ENCODE measurements around the gene LPP.

LPP gene

DNA sequence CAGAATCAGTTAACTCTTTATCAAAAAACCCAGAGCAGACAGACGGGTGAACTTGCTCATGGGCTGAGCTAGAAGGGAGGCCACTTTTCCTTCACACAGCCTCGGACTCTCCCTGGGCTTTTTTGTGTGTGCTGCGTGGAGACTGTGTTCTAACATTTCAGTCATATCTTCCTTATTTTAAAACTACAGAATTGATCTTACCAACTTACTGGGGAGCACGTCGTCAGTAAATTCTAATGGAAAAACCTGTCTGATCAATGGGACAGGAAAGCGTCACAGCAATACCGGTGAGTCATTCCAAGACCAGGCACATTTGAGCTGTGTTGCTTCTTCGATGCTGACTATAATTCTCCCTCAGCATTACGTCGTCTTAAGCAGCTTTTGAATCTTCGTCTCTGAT is 145.1 kb downstream of the LPP start:
- no peak for DNase-seq (ENCODE audit: low read depth in 2 of 2)

GRCh38 chr3:188299708-188300107 is 145.8 kb downstream of the LPP start:
- no peak for DNase-seq (ENCODE audit: low read depth in 2 of 2)

DNA sequence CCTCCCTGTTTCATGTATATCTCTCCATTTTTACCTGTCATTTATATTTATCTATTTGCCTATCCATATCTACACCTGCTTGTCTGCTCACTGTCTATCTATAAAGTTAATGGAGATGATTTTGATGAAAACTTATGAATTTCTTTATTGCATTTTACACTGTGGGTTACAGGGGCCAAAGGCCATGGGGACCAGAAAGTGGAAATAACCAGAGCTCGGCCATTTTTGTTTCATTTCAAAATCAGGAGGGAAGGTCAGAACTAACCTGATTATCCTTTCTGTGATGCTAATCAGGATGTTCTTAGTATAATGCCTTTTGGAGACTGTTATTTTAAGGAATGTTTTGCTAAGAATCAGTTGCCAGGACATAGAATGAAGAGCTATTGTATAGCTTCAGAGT is 147.2 kb downstream of the LPP start:
- DNase-seq (ENCODE audit: low read depth in 2 of 2): no peak

GRCh38 chr3:188303286-188303799 is 149.4 kb downstream of the LPP start:
- no peak for DNase-seq (ENCODE audit: low read depth in 2 of 2)

- DNase-seq (ENCODE audit: low read depth in 2 of 2): no peak
These were observed 149.9 kb downstream of the LPP start for GRCh38 chr3:188303823-188304222.

DNA sequence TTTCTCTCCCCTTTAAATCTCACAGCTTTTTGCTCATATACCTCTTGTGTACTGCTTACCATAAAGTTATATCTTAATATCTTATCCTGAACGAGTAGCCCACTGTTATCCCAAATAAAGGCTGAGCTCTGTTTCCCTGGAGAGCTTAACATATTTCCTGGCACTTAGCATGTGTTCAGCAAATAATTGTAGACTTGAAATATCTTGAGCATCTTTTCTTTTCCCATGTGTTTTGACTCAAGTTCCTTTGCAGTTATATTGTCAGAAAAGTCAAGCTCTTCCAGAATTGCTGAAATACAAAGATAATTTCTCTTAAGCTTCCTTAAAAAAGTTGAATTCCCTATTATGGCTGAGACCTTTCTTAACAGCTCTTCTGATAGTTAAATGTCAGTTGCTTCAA is 150.5 kb downstream of the LPP start:
- no peak for DNase-seq (ENCODE audit: low read depth in 2 of 2)

DNA sequence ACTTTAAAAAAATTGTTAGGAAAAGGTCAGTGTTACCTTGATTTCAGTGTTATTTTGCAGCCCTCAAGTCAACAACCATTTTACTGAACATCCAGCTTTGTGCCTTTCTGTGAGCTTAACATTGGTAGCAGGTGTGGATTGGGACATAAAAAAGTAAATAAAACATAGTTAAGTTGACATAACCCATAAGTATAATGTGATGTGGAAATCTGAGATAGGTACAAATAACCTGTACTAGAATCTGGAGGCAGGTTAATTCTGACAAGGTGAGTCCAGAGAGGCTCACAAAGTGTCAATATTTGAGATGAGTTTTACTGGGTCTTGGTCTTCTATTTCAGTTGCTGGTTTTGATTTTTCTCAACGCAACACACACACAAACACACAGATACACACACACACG is 151.3 kb downstream of the LPP start:
- DNase-seq (ENCODE audit: low read depth in 2 of 2): no peak

DNA sequence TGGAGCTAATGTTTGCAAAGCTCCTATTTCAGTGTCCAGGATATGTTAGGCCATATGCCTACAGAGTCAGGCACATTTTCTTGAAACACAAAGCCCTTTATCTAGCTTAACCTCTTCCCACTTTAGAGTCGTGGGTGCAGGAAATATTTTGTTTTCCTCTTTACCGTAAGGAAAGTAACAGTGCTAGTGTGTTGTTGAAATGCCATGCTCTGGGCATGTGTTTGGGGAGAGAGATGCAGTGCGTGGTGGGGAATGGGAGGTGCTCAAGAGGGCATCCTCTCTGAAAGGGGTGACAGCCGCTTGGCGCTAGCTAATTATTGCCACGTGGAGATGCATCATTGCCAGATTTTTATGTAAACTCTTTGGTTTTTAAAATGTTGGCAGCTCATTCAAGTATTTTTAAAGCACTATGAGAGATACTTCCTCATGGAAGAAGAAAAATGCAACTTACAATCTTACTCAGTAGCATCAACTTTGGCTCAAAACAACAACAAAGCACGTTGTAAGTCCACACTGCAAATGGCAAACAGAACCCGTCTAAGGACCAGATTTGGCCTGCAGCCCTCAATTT is 152.6 kb downstream of the LPP start:
- DNase-seq (ENCODE audit: low read depth in 2 of 2): no peak

- DNase-seq (ENCODE audit: low read depth in 2 of 2): no peak
These were observed 155.7 kb downstream of the LPP start for GRCh38 chr3:188309437-188310269.

GRCh38 chr3:188310270-188310710 is 156.3 kb downstream of the LPP start:
- DNase-seq (ENCODE audit: low read depth in 2 of 2): peak in 1 of 2 experiments; percentile 50

- DNase-seq (ENCODE audit: low read depth in 2 of 2): no peak
These were observed 161.6 kb downstream of the LPP start for GRCh38 chr3:188315553-188315952.

- no peak for DNase-seq (ENCODE audit: low read depth in 2 of 2)
These were observed 162.2 kb downstream of the LPP start for GRCh38 chr3:188316021-188316722.

- no peak for DNase-seq (ENCODE audit: low read depth in 2 of 2)
These were observed 162.7 kb downstream of the LPP start for GRCh38 chr3:188316723-188317070.

DNA sequence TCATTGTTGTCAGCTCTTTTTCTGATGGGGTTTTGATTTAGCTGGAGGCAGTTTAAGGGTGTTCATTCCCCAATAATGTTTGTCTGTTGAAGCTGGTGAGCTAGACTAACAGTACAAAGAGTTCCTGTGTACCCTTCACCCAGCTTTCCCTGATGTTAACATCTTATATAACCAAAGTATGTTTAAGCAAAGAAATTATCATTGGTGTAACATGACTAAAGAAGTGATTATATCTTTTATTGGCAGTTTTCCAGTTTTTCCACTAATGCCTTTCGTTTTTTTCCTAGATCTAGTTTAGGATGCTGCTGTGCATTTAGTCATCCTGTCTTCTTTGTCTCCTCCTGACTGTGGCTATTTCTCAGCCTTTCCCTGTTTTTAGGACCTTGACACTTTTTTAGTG is 165.6 kb downstream of the LPP start:
- peak in 1 of 2 experiments; percentile 27 for DNase-seq (ENCODE audit: low read depth in 2 of 2)

DNA sequence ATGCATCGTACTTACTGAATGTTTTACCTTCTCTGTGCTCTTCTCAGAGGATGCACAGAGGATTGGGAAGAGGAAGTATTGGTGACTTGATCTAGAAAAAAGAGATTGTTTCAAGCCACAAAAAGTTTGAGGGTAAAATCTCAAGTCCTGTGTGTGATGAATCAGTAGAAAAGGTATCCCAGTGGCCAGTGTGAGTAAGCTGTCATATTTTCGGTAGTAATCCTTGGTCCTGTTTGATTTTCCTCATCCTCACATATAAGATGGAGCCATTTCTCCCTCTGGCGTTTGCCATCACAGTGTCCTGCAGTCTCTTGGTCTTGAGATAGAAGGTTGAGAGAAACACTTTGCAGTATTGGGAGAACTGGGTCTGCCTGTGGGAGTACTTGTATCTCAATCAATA is 166.8 kb downstream of the LPP start:
- DNase-seq (ENCODE audit: low read depth in 2 of 2): peak in 1 of 2 experiments; percentile 36

DNA sequence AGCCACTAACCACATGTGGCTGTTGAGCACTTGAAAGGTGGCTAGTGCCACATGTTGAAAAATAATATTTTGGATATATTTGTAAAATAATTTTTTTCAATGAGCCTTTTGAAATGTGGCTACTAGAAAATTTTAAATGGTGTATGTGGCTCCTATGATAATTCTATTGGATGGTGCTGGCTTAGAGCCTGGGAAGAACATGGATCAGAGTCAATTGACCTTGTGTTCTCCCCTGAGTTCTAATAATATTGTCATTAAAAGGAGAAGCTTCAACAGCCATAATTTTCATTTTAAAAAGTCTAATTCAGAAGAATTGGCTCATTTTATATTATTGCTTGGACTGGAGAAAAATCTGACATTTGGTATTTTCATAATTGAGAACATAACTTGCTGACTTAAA is 167.3 kb downstream of the LPP start:
- DNase-seq (ENCODE audit: low read depth in 2 of 2): no peak

GRCh38 chr3:188322135-188322887 is 168.4 kb downstream of the LPP start:
- no peak for DNase-seq (ENCODE audit: low read depth in 2 of 2)

DNA sequence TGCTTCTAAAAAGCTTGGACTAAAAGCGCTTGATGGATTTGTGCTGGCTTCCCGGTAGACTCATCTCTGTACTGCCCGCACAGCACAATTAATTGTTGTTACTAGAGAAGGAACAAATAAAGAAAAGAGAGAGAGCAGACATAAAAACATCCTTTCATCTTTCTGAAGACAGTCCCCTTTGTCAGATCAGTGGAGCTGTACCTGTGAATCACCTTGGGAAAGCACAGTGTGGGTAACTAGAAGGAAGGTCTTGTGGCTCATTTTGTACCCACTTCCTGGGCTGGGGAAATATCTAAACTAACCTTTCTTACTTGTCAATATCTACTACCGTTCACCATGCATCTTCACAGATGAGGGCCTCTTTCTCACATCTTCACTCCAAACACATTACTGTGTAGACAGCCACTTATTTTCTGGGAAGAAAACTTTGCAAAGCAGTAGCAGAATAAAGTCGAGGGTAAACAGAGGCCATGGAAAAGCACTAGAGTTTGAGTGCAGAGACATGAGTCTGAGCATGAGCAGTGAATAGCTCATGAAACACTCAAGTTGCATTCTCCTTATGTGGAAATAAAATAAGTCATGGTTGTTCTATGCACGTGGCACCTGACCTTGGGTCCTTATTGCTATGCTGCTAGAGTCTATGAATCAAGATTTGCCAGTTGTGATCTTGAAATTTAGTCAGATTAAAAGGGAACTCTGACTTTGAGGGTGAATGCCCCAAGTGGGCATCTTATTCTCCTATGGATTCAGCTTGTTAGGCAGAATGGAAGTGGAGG is 169.3 kb downstream of the LPP start:
- DNase-seq (ENCODE audit: low read depth in 2 of 2): no peak

DNA sequence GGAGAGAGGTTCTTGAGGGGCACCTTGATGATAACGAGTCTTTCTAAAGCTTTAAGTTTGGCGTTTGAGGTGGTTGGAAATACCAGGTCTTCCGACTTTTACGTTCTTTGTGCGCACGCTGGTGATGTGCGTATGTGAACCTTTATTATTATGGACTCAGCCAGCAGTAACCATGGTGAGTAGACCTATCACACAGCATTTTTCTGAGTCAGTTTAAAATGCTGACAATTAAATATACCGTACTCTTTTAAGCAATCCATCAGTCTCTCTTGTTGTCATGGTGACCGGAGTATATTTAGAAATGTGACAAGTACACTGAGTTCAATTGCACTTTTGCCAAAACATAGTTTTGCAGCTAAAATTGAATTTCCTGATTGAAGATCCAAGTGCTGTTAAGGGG is 172.2 kb downstream of the LPP start:
- no peak for DNase-seq (ENCODE audit: low read depth in 2 of 2)

DNA sequence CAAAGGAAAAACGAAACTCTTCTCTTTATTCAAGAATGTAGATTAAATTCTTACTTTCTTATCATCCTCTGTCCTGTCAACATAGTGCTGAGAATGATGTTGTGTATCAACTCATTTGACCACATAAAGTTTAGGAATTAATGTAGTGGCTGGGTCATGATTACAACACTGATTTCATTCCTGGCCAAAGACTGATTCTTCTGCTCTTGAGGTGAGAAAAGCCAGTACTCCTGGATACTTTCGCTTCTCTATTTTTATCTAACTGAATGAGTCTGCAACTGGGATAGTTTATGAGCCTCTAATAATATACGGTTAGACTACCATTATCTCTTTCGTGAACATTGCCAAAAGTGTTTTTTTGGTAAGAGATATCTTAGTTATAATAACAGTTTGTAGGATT is 173.0 kb downstream of the LPP start:
- no peak for DNase-seq (ENCODE audit: low read depth in 2 of 2)

DNA sequence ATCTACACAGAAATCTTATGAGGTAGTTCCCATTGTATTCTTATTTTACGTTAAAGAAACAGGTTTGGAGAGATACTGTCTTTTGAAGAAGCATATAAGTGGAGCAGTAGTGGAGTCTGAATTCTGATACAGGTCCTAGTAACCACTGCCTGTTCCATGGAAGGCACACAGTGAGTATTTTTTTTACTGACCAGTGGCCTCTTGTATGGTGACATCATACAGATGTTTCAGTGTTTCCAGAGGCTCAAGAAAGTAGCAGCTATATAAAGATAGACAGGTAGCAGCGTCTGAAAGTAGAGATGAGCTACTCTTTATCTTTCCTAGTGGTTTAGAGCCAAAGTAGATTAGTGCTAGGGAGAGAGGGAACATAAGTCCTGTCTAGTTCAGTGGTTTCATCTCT is 173.5 kb downstream of the LPP start:
- no peak for DNase-seq (ENCODE audit: low read depth in 2 of 2)

Data from fibroblast of skin of left biceps (primary cell).